ENCODE measurements around the gene SLC30A3. TPM values are rescaled to one million over a fixed set of nuclear protein-coding genes. Genes with fewer than 3 reads are reported as not detected.

Gene SLC30A3
- total RNA-seq, 1 experiment from 2014 or later, result 4.9 TPM

GRCh38 chr2:27218614-27219013, 44.2 kb downstream of the SLC30A3 start:
- Histone ChIP-seq H3K27ac (no peak overlapping the region), H3K4me1 (peaks cover 11% of the 10 kb centered on the region), H3K27me3 (no peaks in the 10 kb centered on the region), H3K9me3 (replicated peaks) (no peaks in the 10 kb centered on the region), H3K36me3 (peaks cover 57% of the 10 kb centered on the region), H3K4me3 (peak overlapping the region; percentile 74)
- DNase-seq, result no peak

- peaks cover 46% of the 10 kb centered on the region for H3K36me3 ChIP-seq
- peak within 1 kb of the TSS; percentile 85 for H3K27ac ChIP-seq
- H3K4me1 ChIP-seq, result peaks cover 17% of the 10 kb centered on the region
- DNase-seq, result peak; percentile 94
- no peaks in the 10 kb centered on the region for H3K27me3 ChIP-seq
- peak within 1 kb of the TSS; percentile 74 for H3K4me3 ChIP-seq
- no peaks in the 10 kb centered on the region for H3K9me3 ChIP-seq (replicated peaks)
These were observed 45.4 kb downstream of the SLC30A3 start, which contains the start of gene CAD for GRCh38 chr2:27217173-27218121. Gene CAD (plus strand): TSS chr2:27217369. CDS start chr2:27217552, 183 bp downstream.

- H3K9me3 ChIP-seq (replicated peaks), result no peaks in the 10 kb centered on the region
- H3K36me3 ChIP-seq, result peaks cover 37% of the 10 kb centered on the region
- peak overlapping the region; percentile 85 for H3K27ac ChIP-seq
- H3K4me1 ChIP-seq, result peaks cover 17% of the 10 kb centered on the region
- peak overlapping the region; percentile 74 for H3K4me3 ChIP-seq
- no peak for DNase-seq
- no peaks in the 10 kb centered on the region for H3K27me3 ChIP-seq
These were observed 46.3 kb downstream of the SLC30A3 start for GRCh38 chr2:27216416-27217137.

GRCh38 chr2:27214941-27215340, 47.9 kb downstream of the SLC30A3 start:
- Histone ChIP-seq H3K4me3 (no peak overlapping the region), H3K27ac (no peak overlapping the region), H3K27me3 (no peaks in the 10 kb centered on the region), H3K4me1 (peaks cover 17% of the 10 kb centered on the region), H3K9me3 (replicated peaks) (no peaks in the 10 kb centered on the region), H3K36me3 (peaks cover 24% of the 10 kb centered on the region)
- DNase-seq, result no peak

- H3K27me3 ChIP-seq, result no peaks in the 10 kb centered on the region
- peak overlapping the region; percentile 85 for H3K4me3 ChIP-seq
- H3K4me1 ChIP-seq, result peaks cover 10% of the 10 kb centered on the region
- H3K27ac ChIP-seq, result peak overlapping the region; percentile 93
- peaks cover 13% of the 10 kb centered on the region for H3K36me3 ChIP-seq
- no peaks in the 10 kb centered on the region for H3K9me3 ChIP-seq (replicated peaks)
- DNase-seq, result peak; percentile 41 to 70
These were observed 50.0 kb downstream of the SLC30A3 start for GRCh38 chr2:27212626-27213471.

- Histone ChIP-seq H3K27me3 (no peaks in the 10 kb centered on the region), H3K27ac (peak within 1 kb of the TSS; percentile 93), H3K36me3 (peaks cover 20% of the 10 kb centered on the region), H3K9me3 (replicated peaks) (no peaks in the 10 kb centered on the region), H3K4me3 (peak within 1 kb of the TSS; percentile 85), H3K4me1 (peaks cover 10% of the 10 kb centered on the region)
- peak; percentile 92 to 95 for DNase-seq
These were observed 50.8 kb downstream of the SLC30A3 start, which contains the start of the genes ATRAID and SLC5A6 for GRCh38 chr2:27211943-27212625. Gene ATRAID (plus strand): TSS chr2:27212041. CDS start chr2:27212369, 328 bp downstream. Gene SLC5A6 (minus strand): TSS chr2:27212268. CDS start chr2:27207650, 4,618 bp downstream.

GRCh38 chr2:27211241-27211942, 51.5 kb downstream of the SLC30A3 start:
- peak overlapping the region; percentile 85 for H3K4me3 ChIP-seq
- H3K27me3 ChIP-seq, result no peaks in the 10 kb centered on the region
- DNase-seq, result no peak
- no peaks in the 10 kb centered on the region for H3K9me3 ChIP-seq (replicated peaks)
- peak overlapping the region; percentile 93 for H3K27ac ChIP-seq
- peaks cover 7% of the 10 kb centered on the region for H3K4me1 ChIP-seq
- H3K36me3 ChIP-seq, result peaks cover 25% of the 10 kb centered on the region

- Histone ChIP-seq H3K36me3 (peaks cover 39% of the 10 kb centered on the region), H3K27me3 (no peaks in the 10 kb centered on the region), H3K27ac (no peak overlapping the region), H3K4me1 (peaks cover 7% of the 10 kb centered on the region), H3K4me3 (no peak overlapping the region), H3K9me3 (replicated peaks) (no peaks in the 10 kb centered on the region)
- DNase-seq, result no peak
These were observed 53.0 kb downstream of the SLC30A3 start for GRCh38 chr2:27209621-27210401.

GRCh38 chr2:27208486-27209050, 54.3 kb downstream of the SLC30A3 start:
- Histone ChIP-seq H3K27me3 (no peaks in the 10 kb centered on the region), H3K27ac (no peak overlapping the region), H3K36me3 (peaks cover 45% of the 10 kb centered on the region), H3K4me3 (no peak overlapping the region), H3K9me3 (replicated peaks) (no peaks in the 10 kb centered on the region), H3K4me1 (peaks cover 5% of the 10 kb centered on the region)
- DNase-seq, result no peak

- Histone ChIP-seq H3K36me3 (peaks cover 61% of the 10 kb centered on the region), H3K4me1 (no peaks in the 10 kb centered on the region), H3K27ac (no peak overlapping the region)
These were observed 56.5 kb downstream of the SLC30A3 start for GRCh38 chr2:27206346-27206745.

GRCh38 chr2:27205206-27205605, 57.6 kb downstream of the SLC30A3 start:
- Histone ChIP-seq H3K27ac (no peak overlapping the region), H3K9me3 (replicated peaks) (no peaks in the 10 kb centered on the region), H3K4me3 (no peak overlapping the region), H3K27me3 (no peaks in the 10 kb centered on the region), H3K4me1 (no peaks in the 10 kb centered on the region), H3K36me3 (peaks cover 63% of the 10 kb centered on the region)
- no peak for DNase-seq

More at GRCh38 chr2:27206346-27206745, 56.5 kb downstream of the SLC30A3 start:
- H3K4me3 ChIP-seq, result no peak overlapping the region
- DNase-seq, result no peak
- no peaks in the 10 kb centered on the region for H3K27me3 ChIP-seq
- H3K9me3 ChIP-seq (replicated peaks), result no peaks in the 10 kb centered on the region

GRCh38 chr2:27204566-27204965, 58.3 kb downstream of the SLC30A3 start:
- H3K4me3 ChIP-seq, result no peak overlapping the region
- no peaks in the 10 kb centered on the region for H3K27me3 ChIP-seq
- DNase-seq, result no peak
- peaks cover 63% of the 10 kb centered on the region for H3K36me3 ChIP-seq
- H3K27ac ChIP-seq, result no peak overlapping the region
- no peaks in the 10 kb centered on the region for H3K4me1 ChIP-seq
- H3K9me3 ChIP-seq (replicated peaks), result no peaks in the 10 kb centered on the region
